NCI-H1436 treated with DMSO at 0.1 percent for 48 hours (cell line): Measurements from ENCODE around the gene MPZL2.

ENCODE experiments used
- DNase-seq: peaks from one replicate; lab custom pipeline; 2025; lab: John Stamatoyannopoulos, UW

Gene MPZL2

GRCh38 chr11:118283756-118284350 lies 19.8 kb upstream of the MPZL2 start:
- DNase-seq, result no peak

DNA sequence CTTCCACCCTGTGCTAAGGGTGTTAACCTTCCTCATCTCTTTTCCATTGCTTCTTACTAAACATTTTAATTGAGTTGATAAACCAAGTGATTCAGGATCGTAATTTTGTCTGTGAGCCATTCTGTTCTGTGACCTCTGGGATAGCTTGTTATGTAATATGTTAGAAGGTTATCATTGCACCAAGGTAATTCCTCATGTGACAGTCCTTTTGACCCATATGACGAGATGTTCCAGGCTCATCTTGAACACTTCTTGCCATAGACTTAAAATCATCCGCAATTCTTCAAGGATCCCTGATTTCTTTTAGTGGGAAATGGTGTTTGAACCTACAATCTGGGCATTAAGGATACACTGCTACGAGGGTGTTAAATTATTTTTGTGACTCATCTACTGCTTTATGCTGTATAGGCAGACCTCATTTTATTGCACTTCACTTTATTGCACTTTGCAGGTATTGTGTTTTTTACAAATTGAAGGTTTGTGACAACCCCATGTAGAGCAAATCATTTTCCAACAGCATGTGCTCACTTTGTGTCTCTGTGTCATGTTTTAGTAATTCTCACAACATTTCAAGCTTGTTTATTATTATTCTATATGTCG lies 19.0 kb upstream of the MPZL2 start:
- no peak for DNase-seq

GRCh38 chr11:118282606-118283005 lies 18.5 kb upstream of the MPZL2 start:
- DNase-seq, result no peak

DNA sequence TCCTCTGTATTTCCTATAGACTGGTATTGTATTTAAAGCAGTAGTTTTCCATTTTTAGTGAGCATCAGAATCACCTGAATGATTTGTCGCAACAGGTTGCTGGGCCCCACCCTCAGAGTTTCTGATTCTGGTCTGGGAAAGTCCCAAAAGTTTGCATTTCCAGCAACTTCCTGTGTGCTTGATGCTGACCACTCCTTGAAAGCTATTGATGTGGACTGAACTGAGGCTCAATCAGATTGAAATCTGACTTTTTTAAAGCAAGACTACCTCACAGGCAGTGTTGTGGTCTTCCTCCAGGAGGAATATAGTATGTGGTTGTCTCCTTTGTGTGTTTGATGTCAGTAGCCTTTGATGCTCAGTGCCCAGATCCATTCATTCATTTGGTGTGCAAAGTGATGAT lies 17.2 kb upstream of the MPZL2 start:
- no peak for DNase-seq

GRCh38 chr11:118277312-118277711 lies 13.2 kb upstream of the MPZL2 start:
- DNase-seq, result no peak

- no peak for DNase-seq
These were observed 12.3 kb upstream of the MPZL2 start for GRCh38 chr11:118276422-118276821.

DNA sequence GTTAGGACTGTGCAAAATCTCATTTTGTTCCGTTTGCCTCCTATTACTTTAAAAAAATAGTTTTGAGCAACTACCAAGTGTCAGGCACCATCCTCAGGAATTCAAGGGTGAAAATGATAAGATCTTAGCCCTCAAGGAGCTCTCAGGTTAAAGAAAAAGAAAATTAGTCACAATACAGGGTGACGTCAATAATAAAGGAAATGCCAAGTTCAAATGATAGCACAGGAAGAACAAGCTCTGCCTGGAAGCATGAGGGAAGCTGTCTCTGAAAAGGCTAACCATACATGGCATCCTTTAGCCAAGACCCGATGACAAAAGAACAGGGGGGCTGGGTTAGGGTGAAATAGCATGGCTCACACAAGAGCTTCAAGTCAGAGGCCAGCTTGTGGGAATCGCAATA lies 11.1 kb upstream of the MPZL2 start:
- DNase-seq, result no peak

GRCh38 chr11:118274186-118274585 lies 10.1 kb upstream of the MPZL2 start:
- no peak for DNase-seq

DNA sequence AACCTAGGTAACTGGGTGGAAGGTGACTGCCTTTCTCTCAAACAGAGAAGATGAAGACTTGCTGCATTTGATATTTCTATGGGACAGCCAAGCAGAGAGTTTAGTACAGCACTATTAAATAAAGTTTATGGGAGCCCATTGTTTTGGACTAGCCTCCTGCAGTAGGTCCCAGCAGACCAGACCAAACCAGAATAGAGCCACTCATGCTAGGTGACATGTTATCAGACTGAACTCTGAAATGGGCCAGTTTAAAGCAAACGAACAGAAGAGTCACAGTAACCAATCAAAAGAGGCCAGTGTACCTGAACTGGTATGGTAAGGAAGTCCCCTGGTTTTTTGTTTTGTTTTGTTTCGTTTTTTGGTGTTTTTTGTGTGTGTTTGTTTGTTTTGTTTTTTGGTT lies 7.9 kb upstream of the MPZL2 start:
- no peak for DNase-seq

GRCh38 chr11:118267486-118267885 lies 3.4 kb upstream of the MPZL2 start:
- no peak for DNase-seq

DNA sequence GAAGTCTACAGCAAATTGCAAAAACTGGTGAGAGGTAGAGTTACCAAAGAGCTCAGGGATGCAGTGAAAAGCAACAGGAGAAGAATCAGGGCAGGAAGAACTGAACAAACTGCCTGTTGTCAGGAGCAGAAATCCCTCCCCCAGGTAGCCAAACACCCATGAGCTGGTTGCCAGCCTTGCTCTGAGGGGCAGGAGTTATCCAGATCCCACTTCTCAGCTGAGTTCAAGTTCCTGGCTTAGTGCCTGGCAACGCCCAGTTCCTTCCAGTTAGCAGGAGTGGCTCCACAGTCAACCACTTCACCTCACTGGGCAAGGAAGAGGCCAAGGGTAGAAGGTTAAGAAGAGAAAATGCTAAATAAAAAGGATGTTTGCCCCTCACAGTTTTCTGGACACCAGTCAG lies 1.9 kb upstream of the MPZL2 start:
- no peak for DNase-seq

DNA sequence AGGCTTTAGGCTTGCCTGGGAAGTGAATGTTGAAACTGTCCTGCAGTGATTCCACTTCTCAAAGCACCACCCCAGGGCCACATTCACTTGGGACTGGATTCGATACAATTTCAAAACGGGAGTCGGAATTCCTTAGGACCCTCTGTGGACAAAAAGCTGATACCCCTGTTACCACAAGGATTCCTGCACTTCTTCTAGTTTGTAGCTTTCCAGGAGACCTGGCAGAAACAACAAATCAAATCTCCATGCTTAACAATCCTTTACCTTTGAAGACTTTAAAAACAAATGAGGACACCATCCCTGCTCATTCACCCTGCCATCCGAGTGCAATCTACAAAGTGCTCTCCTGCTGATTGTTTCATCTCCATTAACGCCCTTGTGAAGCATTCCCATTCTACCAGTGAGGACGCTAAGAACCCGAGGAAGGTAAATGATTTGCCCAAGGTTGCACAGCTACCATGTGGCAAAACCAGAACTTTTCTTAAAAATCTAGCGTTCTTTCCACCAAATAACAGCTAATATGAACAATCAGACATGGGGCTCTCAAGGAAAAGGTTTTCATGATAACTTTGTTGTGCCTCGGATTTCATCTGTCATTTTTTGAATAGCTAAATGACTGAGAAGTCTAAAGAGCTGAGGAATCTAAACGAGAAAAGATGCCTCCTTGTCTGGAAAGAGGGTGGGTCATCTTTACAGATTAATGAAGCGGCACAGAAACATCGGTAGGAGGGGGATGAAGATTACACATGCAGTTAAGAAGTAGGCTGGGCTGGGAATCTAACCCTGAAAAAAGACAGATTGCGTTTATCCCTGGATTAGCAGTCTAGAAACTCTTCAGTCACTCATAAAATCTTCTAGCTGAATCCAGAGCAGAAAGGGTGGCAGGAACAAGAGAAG lies 720 bp upstream of the MPZL2 start:
- no peak for DNase-seq

DNA sequence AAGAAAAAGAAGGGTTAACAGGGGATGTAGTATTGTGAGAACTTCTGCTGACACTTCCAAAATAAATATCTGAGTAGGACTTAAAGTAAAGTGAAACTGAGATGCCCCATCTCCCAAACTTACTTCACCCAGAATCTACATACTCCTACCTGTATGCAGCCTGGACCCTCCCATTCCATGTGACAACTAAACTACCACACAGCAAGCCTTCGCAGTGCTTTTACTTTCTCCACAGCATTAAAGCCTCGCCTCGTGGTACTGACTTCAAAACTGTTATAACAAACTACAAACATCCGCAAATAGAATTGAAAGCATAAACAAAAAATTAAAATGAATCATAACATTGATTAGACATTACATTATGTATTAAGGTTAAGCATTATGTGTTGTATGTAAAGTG lies 985 bp downstream of the MPZL2 start:
- no peak for DNase-seq

DNA sequence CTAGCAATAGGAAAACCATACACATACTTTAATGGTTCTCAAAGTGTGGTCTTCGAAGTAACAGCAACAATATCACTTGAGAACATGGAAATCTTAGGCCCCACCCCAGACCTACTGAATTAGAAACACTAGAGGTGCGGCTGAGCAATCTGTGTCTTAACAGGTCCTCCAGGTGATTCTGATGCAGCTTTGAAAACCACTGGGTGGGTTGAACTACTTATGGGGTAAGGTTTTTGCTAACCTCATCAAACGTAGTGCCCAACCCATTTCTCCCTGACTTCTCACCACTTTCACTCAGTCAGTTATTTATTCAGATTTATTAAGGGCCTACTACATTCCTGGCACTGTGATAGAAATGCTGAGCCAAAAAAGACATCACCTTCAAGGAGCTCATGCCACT lies 3.7 kb downstream of the MPZL2 start:
- no peak for DNase-seq

DNA sequence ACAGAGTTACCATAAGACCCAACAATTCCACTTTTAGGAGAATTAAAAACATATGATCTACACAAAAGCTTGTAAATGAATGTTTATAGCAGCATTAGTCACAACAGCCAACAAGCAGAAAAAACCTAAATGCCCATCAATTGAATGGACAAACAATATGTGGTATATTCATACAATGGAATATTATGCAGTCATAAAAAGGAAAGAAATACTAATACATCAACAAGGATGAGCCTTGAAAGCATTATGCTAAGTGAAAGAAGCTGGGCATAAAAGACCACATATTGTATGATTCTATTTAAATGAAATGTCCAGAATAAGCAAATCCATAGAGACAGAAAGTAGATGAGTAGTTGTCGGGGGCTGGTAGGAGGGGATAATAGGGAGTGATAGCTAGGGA lies 5.0 kb downstream of the MPZL2 start:
- DNase-seq, result no peak

- no peak for DNase-seq
These were observed 5.7 kb downstream of the MPZL2 start for GRCh38 chr11:118258410-118258809.

GRCh38 chr11:118252688-118253087 lies 11.4 kb downstream of the MPZL2 start:
- no peak for DNase-seq

- peak; percentile 73 for DNase-seq
These were observed 12.0 kb downstream of the MPZL2 start, which contains the start of gene MPZL3 for GRCh38 chr11:118251858-118252652. Gene MPZL3 (minus strand): TSS chr11:118252365. CDS start chr11:118252294, 71 bp downstream.

DNA sequence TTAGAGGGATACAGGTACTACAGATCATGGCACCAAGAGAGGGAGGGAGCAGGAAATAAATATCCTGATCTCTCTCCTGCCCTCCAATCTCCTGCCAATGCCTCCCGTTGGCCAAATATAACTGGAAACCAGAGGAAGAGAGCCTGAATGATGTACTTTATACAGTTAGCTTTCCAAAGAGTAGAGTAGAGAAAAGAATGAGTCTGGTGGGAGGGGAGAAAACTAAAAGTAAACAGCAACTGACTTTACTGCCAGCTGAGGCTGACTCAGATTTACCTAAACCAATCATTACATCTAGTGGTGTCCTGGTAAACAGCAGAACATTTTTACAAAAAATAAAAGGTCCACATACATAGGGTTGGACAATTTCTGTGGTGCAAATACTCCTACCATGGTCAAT lies 17.1 kb downstream of the MPZL2 start:
- DNase-seq, result no peak

DNA sequence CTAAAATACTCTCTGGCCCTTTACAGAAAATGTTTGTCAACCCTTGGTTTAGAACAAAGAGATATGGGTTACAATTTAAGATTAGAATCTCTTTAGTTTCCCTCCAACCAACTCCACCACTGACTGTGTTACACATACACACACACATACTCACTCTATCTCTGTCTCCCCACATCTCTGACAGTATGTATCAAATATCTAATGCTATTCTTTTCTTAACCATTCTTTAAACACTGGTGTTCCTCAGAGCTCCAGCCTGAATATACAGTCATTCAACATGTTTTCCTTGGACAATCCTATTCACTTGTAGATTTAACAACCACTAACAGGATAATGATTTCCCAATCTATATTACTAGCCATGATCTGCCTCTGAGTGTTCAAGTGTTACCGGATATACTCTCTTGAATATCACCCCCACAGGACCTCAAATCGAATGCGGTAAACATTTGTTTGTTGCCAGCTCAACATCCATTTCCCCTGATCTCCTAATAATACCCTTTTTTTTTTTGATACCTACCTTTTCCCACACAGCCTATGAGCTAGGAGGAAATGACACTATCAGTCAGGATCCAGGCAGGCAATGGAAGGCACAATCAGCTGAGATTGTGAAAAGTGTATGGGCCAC lies 18.0 kb downstream of the MPZL2 start:
- no peak for DNase-seq

DNA sequence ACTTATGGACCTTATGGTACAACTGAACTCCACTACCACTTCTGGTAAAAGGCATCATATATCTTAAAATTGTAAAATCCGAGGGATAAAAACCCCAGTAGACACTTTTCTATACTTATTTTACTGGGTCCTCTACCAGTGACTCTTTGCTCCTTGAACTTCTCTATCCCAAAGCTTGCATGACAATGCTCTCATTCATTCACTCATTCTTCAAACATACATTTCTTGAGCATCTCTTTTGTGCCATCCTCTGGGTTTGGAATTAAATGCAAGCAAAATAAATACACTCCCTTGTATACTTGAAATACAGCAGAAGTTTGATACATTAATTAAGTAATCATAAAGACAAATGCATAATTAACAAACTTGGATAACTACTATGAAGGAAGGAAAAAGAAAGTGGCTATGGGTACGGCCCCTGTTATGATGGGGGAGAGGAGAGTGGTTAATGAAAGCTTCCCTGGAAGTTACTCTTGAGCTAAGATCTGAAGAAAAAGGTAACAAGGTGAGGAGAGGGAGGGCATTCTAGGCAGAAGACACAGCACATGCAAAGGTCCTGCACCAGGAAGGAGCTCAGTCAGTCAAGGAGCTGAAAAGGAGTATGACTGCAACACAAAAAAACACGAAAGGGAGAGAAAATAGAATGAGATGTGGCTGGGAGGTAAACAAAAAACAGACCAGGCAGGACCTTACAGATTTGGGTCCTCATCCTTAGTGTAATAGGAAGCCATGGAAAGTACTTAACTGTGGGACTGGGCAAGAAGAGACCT lies 19.9 kb downstream of the MPZL2 start:
- DNase-seq, result no peak
